ENCODE results near the gene ST8SIA4.

DNA sequence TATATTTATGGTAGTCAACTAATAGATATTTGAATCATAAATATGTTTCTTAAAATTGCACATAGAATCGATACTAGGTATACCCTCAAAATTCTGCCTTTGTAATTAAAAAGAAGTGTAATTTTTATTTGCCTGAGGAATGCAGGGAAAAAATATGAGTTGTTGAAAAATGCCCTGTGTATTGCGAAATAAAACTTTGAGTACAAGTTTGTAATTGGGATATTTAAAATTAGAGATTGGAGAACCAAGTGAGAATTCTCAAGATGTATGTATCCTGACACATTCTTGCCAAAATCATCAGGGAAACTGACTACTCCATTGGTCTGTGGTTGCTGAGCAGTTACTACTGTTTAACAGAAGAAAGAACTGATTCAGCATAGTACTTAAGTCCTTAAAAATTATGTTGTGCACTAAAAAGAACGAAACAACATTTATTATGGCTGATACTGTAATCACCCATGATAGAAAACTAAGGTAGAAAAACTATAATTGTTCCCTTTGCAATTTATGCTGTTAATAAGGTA lies 36.0 kb downstream of the ST8SIA4 start:
- TF ChIP-seq POLR2A (IDR thresholded peaks at IDR 0.05), result no peak
- TF ChIP-seq, protein P1, sequence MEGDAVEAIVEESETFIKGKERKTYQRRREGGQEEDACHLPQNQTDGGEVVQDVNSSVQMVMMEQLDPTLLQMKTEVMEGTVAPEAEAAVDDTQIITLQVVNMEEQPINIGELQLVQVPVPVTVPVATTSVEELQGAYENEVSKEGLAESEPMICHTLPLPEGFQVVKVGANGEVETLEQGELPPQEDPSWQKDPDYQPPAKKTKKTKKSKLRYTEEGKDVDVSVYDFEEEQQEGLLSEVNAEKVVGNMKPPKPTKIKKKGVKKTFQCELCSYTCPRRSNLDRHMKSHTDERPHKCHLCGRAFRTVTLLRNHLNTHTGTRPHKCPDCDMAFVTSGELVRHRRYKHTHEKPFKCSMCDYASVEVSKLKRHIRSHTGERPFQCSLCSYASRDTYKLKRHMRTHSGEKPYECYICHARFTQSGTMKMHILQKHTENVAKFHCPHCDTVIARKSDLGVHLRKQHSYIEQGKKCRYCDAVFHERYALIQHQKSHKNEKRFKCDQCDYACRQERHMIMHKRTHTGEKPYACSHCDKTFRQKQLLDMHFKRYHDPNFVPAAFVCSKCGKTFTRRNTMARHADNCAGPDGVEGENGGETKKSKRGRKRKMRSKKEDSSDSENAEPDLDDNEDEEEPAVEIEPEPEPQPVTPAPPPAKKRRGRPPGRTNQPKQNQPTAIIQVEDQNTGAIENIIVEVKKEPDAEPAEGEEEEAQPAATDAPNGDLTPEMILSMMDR (IDR thresholded peaks at IDR 0.05), result no peak
